ENCODE data around the gene ACSL3. TPM values are rescaled to one million over a fixed set of nuclear protein-coding genes. Genes with fewer than 3 reads are reported as not detected.

Gene ACSL3
- total and polyA plus RNA-seq, 3 experiments from 2014 or later, result 27.7 to 41.4 (median 38.6) TPM

- no peak for DNase-seq
- Mint-ChIP-seq H3K27ac (no peak overlapping the region), H3K36me3 (no peaks in the 10 kb centered on the region), H3K4me3 (peak overlapping the region in 1 of 7 donors; percentile 24), H3K9me3 (no peaks in the 10 kb centered on the region), H3K4me1 (peaks cover 40 to 69% (median 62%) of the 10 kb centered on the region in 3 donors), H3K27me3 (no peaks in the 10 kb centered on the region)
- Histone ChIP-seq H3K36me3 (ENCODE audit: insufficient read depth, low read length) (no peaks in the 10 kb centered on the region), H3K4me1 (ENCODE audit: insufficient read depth, low read length) (no peaks in the 10 kb centered on the region), H3K27ac (ENCODE audit: low read depth, low read length) (no peak overlapping the region), H3K9me3 (ENCODE audit: low read length) (no peaks in the 10 kb centered on the region), H3K27me3 (ENCODE audit: insufficient read depth, low read length, poor library complexity, severe bottlenecking) (no peaks in the 10 kb centered on the region), H3K4me3 (ENCODE audit: low read length) (no peak overlapping the region)
- POLR2A ChIA-PET, result no interaction called here
- CTCF ChIA-PET, result no interaction called here
Observed at GRCh38 chr2:222879604-222879933, 18.7 kb downstream of the ACSL3 start.

GRCh38 chr2:222882484-222882928 is 21.7 kb downstream of the ACSL3 start:
- Mint-ChIP-seq H3K27ac (no peak overlapping the region), H3K36me3 (peaks cover 0 to 1% (median 0%) of the 10 kb centered on the region in 3 donors), H3K4me1 (peaks cover 30 to 66% (median 54%) of the 10 kb centered on the region in 3 donors), H3K27me3 (no peaks in the 10 kb centered on the region), H3K9me3 (no peaks in the 10 kb centered on the region), H3K4me3 (no peak overlapping the region)
- no peaks in the 10 kb centered on the region for H3K4me1 ChIP-seq (ENCODE audit: insufficient read depth, low read length)
- no peaks in the 10 kb centered on the region for H3K9me3 ChIP-seq (ENCODE audit: low read length)
- H3K36me3 ChIP-seq (ENCODE audit: insufficient read depth, low read length), result no peaks in the 10 kb centered on the region
- POLR2A ChIA-PET, result no interaction called here
- no peaks in the 10 kb centered on the region for H3K27me3 ChIP-seq (ENCODE audit: insufficient read depth, low read length, poor library complexity, severe bottlenecking)
- no peak overlapping the region for H3K4me3 ChIP-seq (ENCODE audit: low read length)
- CTCF ChIA-PET, result no interaction called here
- no peak for DNase-seq
- no peak overlapping the region for H3K27ac ChIP-seq (ENCODE audit: low read depth, low read length)

- ChIA-PET POLR2A (no interaction called here), CTCF (no interaction called here)
- Mint-ChIP-seq H3K4me3 (no peak overlapping the region), H3K27me3 (no peaks in the 10 kb centered on the region), H3K27ac (no peak overlapping the region), H3K36me3 (peaks cover 0 to 3% (median 1%) of the 10 kb centered on the region in 3 donors), H3K9me3 (no peaks in the 10 kb centered on the region), H3K4me1 (peaks cover 29 to 66% (median 51%) of the 10 kb centered on the region in 3 donors)
- no peak overlapping the region for H3K27ac ChIP-seq (ENCODE audit: low read depth, low read length)
- no peaks in the 10 kb centered on the region for H3K36me3 ChIP-seq (ENCODE audit: insufficient read depth, low read length)
- no peak for DNase-seq
- no peaks in the 10 kb centered on the region for H3K27me3 ChIP-seq (ENCODE audit: insufficient read depth, low read length, poor library complexity, severe bottlenecking)
- no peak overlapping the region for H3K4me3 ChIP-seq (ENCODE audit: low read length)
- H3K4me1 ChIP-seq (ENCODE audit: insufficient read depth, low read length), result no peaks in the 10 kb centered on the region
- H3K9me3 ChIP-seq (ENCODE audit: low read length), result no peaks in the 10 kb centered on the region
Observed at GRCh38 chr2:222883420-222883819, 22.6 kb downstream of the ACSL3 start.

GRCh38 chr2:222884114-222884771 is 23.4 kb downstream of the ACSL3 start:
- Histone ChIP-seq H3K4me3 (ENCODE audit: low read length) (no peak overlapping the region), H3K27me3 (ENCODE audit: insufficient read depth, low read length, poor library complexity, severe bottlenecking) (no peaks in the 10 kb centered on the region), H3K27ac (ENCODE audit: low read depth, low read length) (no peak overlapping the region), H3K4me1 (ENCODE audit: insufficient read depth, low read length) (no peaks in the 10 kb centered on the region), H3K36me3 (ENCODE audit: insufficient read depth, low read length) (no peaks in the 10 kb centered on the region), H3K9me3 (ENCODE audit: low read length) (no peaks in the 10 kb centered on the region)
- ChIA-PET CTCF (no interaction called here), POLR2A (no interaction called here)
- Mint-ChIP-seq H3K9me3 (no peaks in the 10 kb centered on the region), H3K4me1 (peaks cover 28 to 64% (median 48%) of the 10 kb centered on the region in 3 donors), H3K27ac (no peak overlapping the region), H3K36me3 (peaks cover 0 to 5% (median 4%) of the 10 kb centered on the region in 3 donors), H3K27me3 (no peaks in the 10 kb centered on the region), H3K4me3 (no peak overlapping the region)
- DNase-seq, result no peak

GRCh38 chr2:222884805-222885424 is 24.1 kb downstream of the ACSL3 start:
- no peaks in the 10 kb centered on the region for H3K9me3 ChIP-seq (ENCODE audit: low read length)
- Mint-ChIP-seq H3K27ac (no peak overlapping the region), H3K4me1 (peaks cover 23 to 63% (median 48%) of the 10 kb centered on the region in 3 donors), H3K27me3 (no peaks in the 10 kb centered on the region), H3K4me3 (no peak overlapping the region), H3K9me3 (no peaks in the 10 kb centered on the region), H3K36me3 (peaks cover 0 to 10% (median 4%) of the 10 kb centered on the region in 3 donors)
- DNase-seq, result no peak
- no peaks in the 10 kb centered on the region for H3K36me3 ChIP-seq (ENCODE audit: insufficient read depth, low read length)
- no peak overlapping the region for H3K27ac ChIP-seq (ENCODE audit: low read depth, low read length)
- CTCF ChIA-PET, result interaction anchor here (0.8 kb wide), 1 partner anchor 19 kb away, joined by 3 read pairs; no protein-coding TSS in a partner anchor
- no peak overlapping the region for H3K4me3 ChIP-seq (ENCODE audit: low read length)
- H3K4me1 ChIP-seq (ENCODE audit: insufficient read depth, low read length), result no peaks in the 10 kb centered on the region
- H3K27me3 ChIP-seq (ENCODE audit: insufficient read depth, low read length, poor library complexity, severe bottlenecking), result no peaks in the 10 kb centered on the region
- POLR2A ChIA-PET, result no interaction called here

- DNase-seq, result no peak
- Histone ChIP-seq H3K4me1 (ENCODE audit: insufficient read depth, low read length) (peaks cover 3% of the 10 kb centered on the region), H3K36me3 (ENCODE audit: insufficient read depth, low read length) (no peaks in the 10 kb centered on the region), H3K27me3 (ENCODE audit: insufficient read depth, low read length, poor library complexity, severe bottlenecking) (no peaks in the 10 kb centered on the region), H3K4me3 (ENCODE audit: low read length) (no peak overlapping the region), H3K27ac (ENCODE audit: low read depth, low read length) (no peak overlapping the region), H3K9me3 (ENCODE audit: low read length) (no peaks in the 10 kb centered on the region)
- peaks cover 26 to 63% (median 45%) of the 10 kb centered on the region in 3 donors for H3K4me1 Mint-ChIP-seq
- no peak overlapping the region for H3K4me3 Mint-ChIP-seq
- no peaks in the 10 kb centered on the region for H3K27me3 Mint-ChIP-seq
- no peak overlapping the region for H3K27ac Mint-ChIP-seq
- ChIA-PET POLR2A (no interaction called here), CTCF (interaction anchor here (0.7 kb wide), 1 partner anchor 16 kb away, joined by 3 read pairs; no protein-coding TSS in a partner anchor)
- peaks cover 0 to 10% (median 4%) of the 10 kb centered on the region in 3 donors for H3K36me3 Mint-ChIP-seq
- H3K9me3 Mint-ChIP-seq, result no peaks in the 10 kb centered on the region
Observed at GRCh38 chr2:222887124-222887523, 26.3 kb downstream of the ACSL3 start.

GRCh38 chr2:222888716-222889115 is 27.9 kb downstream of the ACSL3 start:
- Mint-ChIP-seq H3K36me3 (peaks cover 0 to 10% (median 4%) of the 10 kb centered on the region in 3 donors), H3K9me3 (no peaks in the 10 kb centered on the region), H3K27ac (no peak overlapping the region), H3K4me1 (peaks cover 30 to 69% (median 51%) of the 10 kb centered on the region in 3 donors), H3K4me3 (no peak overlapping the region), H3K27me3 (no peaks in the 10 kb centered on the region)
- Histone ChIP-seq H3K27me3 (ENCODE audit: insufficient read depth, low read length, poor library complexity, severe bottlenecking) (no peaks in the 10 kb centered on the region), H3K27ac (ENCODE audit: low read depth, low read length) (no peak overlapping the region), H3K9me3 (ENCODE audit: low read length) (no peaks in the 10 kb centered on the region), H3K4me1 (ENCODE audit: insufficient read depth, low read length) (peaks cover 3% of the 10 kb centered on the region), H3K36me3 (ENCODE audit: insufficient read depth, low read length) (no peaks in the 10 kb centered on the region), H3K4me3 (ENCODE audit: low read length) (no peak overlapping the region)
- CTCF ChIA-PET, result no interaction called here
- POLR2A ChIA-PET, result interaction anchor here (0.5 kb wide), 1 partner anchor 28 kb away, joined by 3 read pairs; the partner anchor contains the start of gene ACSL3
- no peak for DNase-seq

- Mint-ChIP-seq H3K4me1 (peaks cover 25 to 55% (median 43%) of the 10 kb centered on the region in 3 donors), H3K27ac (no peak overlapping the region), H3K36me3 (peaks cover 0 to 10% (median 3%) of the 10 kb centered on the region in 3 donors), H3K27me3 (no peaks in the 10 kb centered on the region), H3K4me3 (no peak overlapping the region), H3K9me3 (no peaks in the 10 kb centered on the region)
- Histone ChIP-seq H3K4me1 (ENCODE audit: insufficient read depth, low read length) (peaks cover 3% of the 10 kb centered on the region), H3K36me3 (ENCODE audit: insufficient read depth, low read length) (no peaks in the 10 kb centered on the region), H3K27ac (ENCODE audit: low read depth, low read length) (no peak overlapping the region), H3K4me3 (ENCODE audit: low read length) (no peak overlapping the region), H3K9me3 (ENCODE audit: low read length) (no peaks in the 10 kb centered on the region), H3K27me3 (ENCODE audit: insufficient read depth, low read length, poor library complexity, severe bottlenecking) (no peaks in the 10 kb centered on the region)
- ChIA-PET CTCF (no interaction called here), POLR2A (no interaction called here)
- DNase-seq, result no peak
Observed at GRCh38 chr2:222891890-222892289, 31.1 kb downstream of the ACSL3 start.
